Measurements from ENCODE around the gene REG4. TPM values are rescaled to one million over a fixed set of nuclear protein-coding genes. Genes with fewer than 3 reads are reported as not detected.

REG4 gene
- total and polyA plus RNA-seq, 2 donors (not counting 3 experiments of a cell fraction or from before 2014, with no cell fraction given) = not detected

GRCh38 chr1:119784191-119784781 lies 27.0 kb downstream of the REG4 start:
- Histone ChIP-seq H3K27me3 (ENCODE audit: control insufficient read depth in 2 of 2, insufficient read depth in 2 of 2, low read length in 2 of 2) (peaks cover 15% of the 10 kb centered on the region in 2 experiments), H2AFZ (ENCODE audit: low read depth, low read length) (no peak overlapping the region), H3K4me2 (ENCODE audit: insufficient read depth, low read length) (no peak overlapping the region), H3K4me1 (ENCODE audit: control insufficient read depth, extremely low read depth, insufficient read depth, low read length) (no peaks in the 10 kb centered on the region), H4K20me1 (replicated peaks; ENCODE audit: control insufficient read depth, extremely low read depth, insufficient read depth, low read length) (no peaks in the 10 kb centered on the region), H3K9me3 (replicated peaks; ENCODE audit: control insufficient read depth, insufficient read depth, low read length) (no peaks in the 10 kb centered on the region), H3K27ac (ENCODE audit: insufficient read depth, low read depth, low read length) (no peak overlapping the region), H3K9me1 (replicated peaks; ENCODE audit: control insufficient read depth, extremely low read depth, insufficient read depth, low read length) (no peaks in the 10 kb centered on the region), H3K9ac (replicated peaks; ENCODE audit: extremely low read depth, insufficient read depth, low read length) (no peak overlapping the region), H3K79me2 (ENCODE audit: control insufficient read depth, insufficient read depth, low read length) (no peaks in the 10 kb centered on the region), H3K36me3 (ENCODE audit: control insufficient read depth in 2 of 2, extremely low read depth in 1 of 2, insufficient read depth in 2 of 2, low read length in 2 of 2) (no peaks in the 10 kb centered on the region), H3K4me3 (replicated peaks in 1 of 3; ENCODE audit: insufficient read depth in 1 of 3, low read depth in 1 of 3, low read length in 3 of 3) (no peak overlapping the region)
- no peak for TF ChIP-seq CTCF (IDR thresholded peaks at IDR 0.05; ENCODE audit: extremely low read depth in 1 of 2, insufficient read depth in 1 of 2, low read depth in 1 of 2, low read length in 2 of 2)
- TF ChIP-seq GATA2 (IDR thresholded peaks at IDR 0.05; ENCODE audit: insufficient read depth, insufficient read length, low read depth, low read length) = no peak
- TF ChIP-seq EZH2 (IDR thresholded peaks at IDR 0.05; ENCODE audit: borderline replicate concordance, low read depth, low read length, severe bottlenecking) = no peak
- TF ChIP-seq MAX (IDR thresholded peaks at IDR 0.05; ENCODE audit: insufficient read depth, insufficient read length) = no peak
- TF ChIP-seq POLR2A (IDR thresholded peaks at IDR 0.05; ENCODE audit: low read depth, low read length) = no peak
- no peak for TF ChIP-seq JUN (IDR thresholded peaks at IDR 0.05; ENCODE audit: borderline replicate concordance, insufficient read depth, insufficient read length, low read depth)
- TF ChIP-seq MYC (IDR thresholded peaks at IDR 0.05; ENCODE audit: low read depth, low read length) = no peak
- no peak for TF ChIP-seq POLR2AphosphoS5 (IDR thresholded peaks at IDR 0.05; ENCODE audit: insufficient read depth, low read depth, low read length)
- TF ChIP-seq FOS (IDR thresholded peaks at IDR 0.05; ENCODE audit: borderline replicate concordance, insufficient read depth, low read length) = no peak
- no TSS peak for BruUV-seq (replicated peaks)
- intact Hi-C loops (cut with micrococcal nuclease) (no loop called here), dilution Hi-C loops (cut with MboI; ENCODE audit: extremely low pct_ligation_motif_present, low sequenced_read_pairs) (no loop called here)
- POLR2A ChIA-PET = no interaction called here
- CTCF ChIA-PET = interaction anchor here (0.8 to 1.2 kb wide), 2 partner anchors 24 to 86 kb away, joined by 3 to 4 read pairs; no protein-coding TSS in a partner anchor
- DNase-seq (ENCODE audit: low read depth, low spot score) (no peak), FAIRE-seq (no peak)
